ENCODE measurements around the gene ERC1.

ERC1 gene

GRCh38 chr12:1534748-1535147 is 543.7 kb downstream of the ERC1 start:
- ChIA-PET POLR2A (no interaction called here), CTCF (interaction anchor here (1.0 kb wide), 1 partner anchor 48 kb away, joined by 4 read pairs; no protein-coding TSS in a partner anchor)
- Histone ChIP-seq H3K36me3 (ENCODE audit: control insufficient read depth in 2 of 2, insufficient read depth in 1 of 2, low read length in 2 of 2) (peaks cover 0 to 4% of the 10 kb centered on the region in 2 experiments; a peak in 1 of 3 replicates), H3K9me3 (ENCODE audit: control insufficient read depth, insufficient read depth, low read depth, low read length) (no peaks in the 10 kb centered on the region), H3K27ac (ENCODE audit: extremely low read depth, low read depth, low read length) (no peak overlapping the region), H3K4me3 (ENCODE audit: low read depth, low read length) (no peak overlapping the region), H3K4me1 (ENCODE audit: control insufficient read depth, insufficient read depth, low read length) (peaks cover 15% of the 10 kb centered on the region)
- TF ChIP-seq KLF10 (tag by site-specific recombination; IDR thresholded peaks at IDR 0.05) = no peak
- TF ChIP-seq ZBTB6 (tag by site-specific recombination; IDR thresholded peaks at IDR 0.05) = peak; percentile 77
- TF ChIP-seq GLIS1 (tag by site-specific recombination; IDR thresholded peaks at IDR 0.05) = no peak
- no peak for TF ChIP-seq ZNF292 (tag by site-specific recombination; IDR thresholded peaks at IDR 0.05; ENCODE audit: borderline replicate concordance, low read depth)
- no peak for TF ChIP-seq TRIM28 (IDR thresholded peaks at IDR 0.05; ENCODE audit: borderline replicate concordance, low read length)
- no peak for TF ChIP-seq ZNF791 (tag by site-specific recombination; IDR thresholded peaks at IDR 0.05)

GRCh38 chr12:1536817-1537216 is 545.8 kb downstream of the ERC1 start:
- POLR2A ChIA-PET = no interaction called here
- TF ChIP-seq ZBTB6 (tag by site-specific recombination; IDR thresholded peaks at IDR 0.05) = peak; percentile 5; the same call in 1 of the 2 replicates
- TF ChIP-seq KLF8 (tag by site-specific recombination; IDR thresholded peaks at IDR 0.05) = no peak
- H3K36me3 ChIP-seq (ENCODE audit: control insufficient read depth in 2 of 2, insufficient read depth in 1 of 2, low read length in 2 of 2) = peaks cover 0 to 4% of the 10 kb centered on the region in 2 experiments; a peak in 1 of 3 replicates
- no peak overlapping the region for H3K4me3 ChIP-seq (ENCODE audit: low read depth, low read length)
- no peaks in the 10 kb centered on the region for H3K9me3 ChIP-seq (ENCODE audit: control insufficient read depth, insufficient read depth, low read depth, low read length)
- CTCF ChIA-PET = interaction anchor here (0.7 kb wide), 1 partner anchor 419 kb away, joined by 3 read pairs; no protein-coding TSS in a partner anchor
- H3K27ac ChIP-seq (ENCODE audit: extremely low read depth, low read depth, low read length) = no peak overlapping the region
- H3K4me1 ChIP-seq (ENCODE audit: control insufficient read depth, insufficient read depth, low read length) = peaks cover 15% of the 10 kb centered on the region

- Histone ChIP-seq H3K27ac (ENCODE audit: extremely low read depth, low read depth, low read length) (no peak overlapping the region), H3K4me1 (ENCODE audit: control insufficient read depth, insufficient read depth, low read length) (peaks cover 6% of the 10 kb centered on the region), H3K36me3 (ENCODE audit: control insufficient read depth in 2 of 2, insufficient read depth in 1 of 2, low read length in 2 of 2) (no peaks in the 10 kb centered on the region), H3K4me3 (ENCODE audit: low read depth, low read length) (no peak overlapping the region), H3K9me3 (ENCODE audit: control insufficient read depth, insufficient read depth, low read depth, low read length) (no peaks in the 10 kb centered on the region)
- ChIA-PET POLR2A (no interaction called here), CTCF (interaction anchor here (1.2 kb wide), 1 partner anchor 71 kb away, joined by 3 read pairs; no protein-coding TSS in a partner anchor)
- no peak for TF ChIP-seq ZNF626 (tag by site-specific recombination; IDR thresholded peaks at IDR 0.05)
- peak; percentile 90 for TF ChIP-seq ZIC2 (tag by site-specific recombination; IDR thresholded peaks at IDR 0.05)
These were observed 548.1 kb downstream of the ERC1 start for GRCh38 chr12:1539135-1539534.

DNA sequence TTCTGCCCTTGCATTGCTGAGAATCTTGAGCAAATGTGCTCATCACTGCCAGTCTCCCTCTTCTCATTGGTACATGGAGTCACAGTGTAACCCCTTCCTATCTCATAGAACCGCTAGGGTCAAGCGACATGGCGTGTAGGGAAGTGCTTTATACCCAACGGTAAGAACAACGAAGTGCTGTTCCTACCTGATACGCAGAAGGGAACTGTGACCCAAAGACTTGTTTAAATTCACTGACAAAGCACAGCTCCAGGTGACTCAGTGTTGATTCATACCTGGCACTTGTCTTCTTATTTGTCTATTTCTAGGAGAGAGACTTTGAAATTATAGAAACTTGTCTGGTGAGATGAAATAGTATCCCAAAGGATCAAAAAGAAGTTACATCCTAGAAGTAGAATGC is 549.7 kb downstream of the ERC1 start:
- Histone ChIP-seq H3K4me1 (ENCODE audit: control insufficient read depth, insufficient read depth, low read length) (peaks cover 2% of the 10 kb centered on the region), H3K4me3 (ENCODE audit: low read depth, low read length) (no peak overlapping the region), H3K36me3 (ENCODE audit: control insufficient read depth in 2 of 2, insufficient read depth in 1 of 2, low read length in 2 of 2) (no peaks in the 10 kb centered on the region), H3K9me3 (ENCODE audit: control insufficient read depth, insufficient read depth, low read depth, low read length) (no peaks in the 10 kb centered on the region), H3K27ac (ENCODE audit: extremely low read depth, low read depth, low read length) (no peak overlapping the region)
- ChIA-PET POLR2A (interaction anchor here (0.7 kb wide), 1 partner anchor 71 kb away, joined by 4 read pairs; no protein-coding TSS in a partner anchor), CTCF (no interaction called here)
- TF ChIP-seq ZNF664 (tag by site-specific recombination; IDR thresholded peaks at IDR 0.05) (no peak), GFI1B (tag by site-specific recombination; IDR thresholded peaks at IDR 0.05) (no peak), ZNF138 (tag by site-specific recombination; IDR thresholded peaks at IDR 0.05; ENCODE audit: borderline replicate concordance) (no peak), ZNF146 (tag by site-specific recombination; IDR thresholded peaks at IDR 0.05) (no peak), YY2 (tag by site-specific recombination; IDR thresholded peaks at IDR 0.05) (no peak), ZNF248 (tag by site-specific recombination; IDR thresholded peaks at IDR 0.05) (no peak), ZNF585B (tag by site-specific recombination; IDR thresholded peaks at IDR 0.05) (no peak), ZNF843 (tag by site-specific recombination; IDR thresholded peaks at IDR 0.05) (no peak), ZNF777 (tag by site-specific recombination; IDR thresholded peaks at IDR 0.05; ENCODE audit: borderline replicate concordance) (no peak), ZNF555 (tag by site-specific recombination; conservative IDR thresholded peaks at IDR 0.05) (no peak), ZNF266 (tag by site-specific recombination; IDR thresholded peaks at IDR 0.05; ENCODE audit: low read depth) (no peak), KLF9 (tag by site-specific recombination; IDR thresholded peaks at IDR 0.05; ENCODE audit: low read depth) (no peak), ZNF184 (tag by site-specific recombination; IDR thresholded peaks at IDR 0.05) (no peak)
- TF ChIP-seq, protein P1, sequence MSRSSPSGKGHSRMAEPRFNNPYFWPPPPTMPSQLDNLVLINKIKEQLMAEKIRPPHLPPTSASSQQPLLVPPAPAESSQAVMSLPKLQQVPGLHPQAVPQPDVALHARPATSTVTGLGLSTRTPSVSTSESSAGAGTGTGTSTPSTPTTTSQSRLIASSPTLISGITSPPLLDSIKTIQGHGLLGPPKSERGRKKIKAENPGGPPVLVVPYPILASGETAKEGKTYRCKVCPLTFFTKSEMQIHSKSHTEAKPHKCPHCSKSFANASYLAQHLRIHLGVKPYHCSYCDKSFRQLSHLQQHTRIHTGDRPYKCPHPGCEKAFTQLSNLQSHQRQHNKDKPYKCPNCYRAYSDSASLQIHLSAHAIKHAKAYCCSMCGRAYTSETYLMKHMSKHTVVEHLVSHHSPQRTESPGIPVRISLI (tag by site-specific recombination; IDR thresholded peaks at IDR 0.05) = no peak
- TF ChIP-seq, protein P2, sequence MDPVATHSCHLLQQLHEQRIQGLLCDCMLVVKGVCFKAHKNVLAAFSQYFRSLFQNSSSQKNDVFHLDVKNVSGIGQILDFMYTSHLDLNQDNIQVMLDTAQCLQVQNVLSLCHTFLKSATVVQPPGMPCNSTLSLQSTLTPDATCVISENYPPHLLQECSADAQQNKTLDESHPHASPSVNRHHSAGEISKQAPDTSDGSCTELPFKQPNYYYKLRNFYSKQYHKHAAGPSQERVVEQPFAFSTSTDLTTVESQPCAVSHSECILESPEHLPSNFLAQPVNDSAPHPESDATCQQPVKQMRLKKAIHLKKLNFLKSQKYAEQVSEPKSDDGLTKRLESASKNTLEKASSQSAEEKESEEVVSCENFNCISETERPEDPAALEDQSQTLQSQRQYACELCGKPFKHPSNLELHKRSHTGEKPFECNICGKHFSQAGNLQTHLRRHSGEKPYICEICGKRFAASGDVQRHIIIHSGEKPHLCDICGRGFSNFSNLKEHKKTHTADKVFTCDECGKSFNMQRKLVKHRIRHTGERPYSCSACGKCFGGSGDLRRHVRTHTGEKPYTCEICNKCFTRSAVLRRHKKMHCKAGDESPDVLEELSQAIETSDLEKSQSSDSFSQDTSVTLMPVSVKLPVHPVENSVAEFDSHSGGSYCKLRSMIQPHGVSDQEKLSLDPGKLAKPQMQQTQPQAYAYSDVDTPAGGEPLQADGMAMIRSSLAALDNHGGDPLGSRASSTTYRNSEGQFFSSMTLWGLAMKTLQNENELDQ (tag by site-specific recombination; IDR thresholded peaks at IDR 0.05; ENCODE audit: low read depth) = no peak
